IMR-90 (cell line): Measurements from ENCODE around the gene SYNE1. TPM values are rescaled to one million over a fixed set of nuclear protein-coding genes. Genes with fewer than 3 reads are reported as not detected.

ENCODE experiments used
- ATAC-seq: fragments of 200-7000 bp; cut with Tn5 transposase; 2 replicates; pipeline ENCODE4 v1.9.1; 2020; ENCODE audit warnings: low read depth, mild to moderate bottlenecking, moderate library complexity
- BruUV-seq: library from RNA; stranded (reverse); fragments of 400-500 nt; replicated peaks from 2 replicates; lab custom pipeline; 2021; lab: Mats Ljungman, UMichigan
- CTCF ChIA-PET: fragments of 300-600 bp; formaldehyde crosslinking; extraction: SDS; loops from one replicate; lab custom pipeline; 2021; ENCODE audit warnings: antibody characterized with exemption; lab: Yijun Ruan, JAX
- POLR2A ChIA-PET: fragments of 300-600 bp; sonication (Branson Sonifier 250); formaldehyde crosslinking; loops from one replicate; lab custom pipeline; 2022; ENCODE audit warnings: antibody characterized with exemption; ENCODE audit not compliant: unreplicated experiment; lab: Charles Lee
- DNase-seq: peaks from one replicate; pipeline ENCODE4 v3.0.0; 2013
- H2AFZ ChIP-seq: replicated peaks from 2 replicates; pipeline ENCODE3; 2013; ENCODE audit warnings: low read length, mild to moderate bottlenecking; ENCODE audit not compliant: poor library complexity
- H2AK5ac ChIP-seq: 2 replicates; pipeline ENCODE4 v1.6.1; 2013; ENCODE audit warnings: low read depth, low read length, inconsistent platforms
- H2AK9ac ChIP-seq: replicated peaks from 2 replicates; pipeline ENCODE3; 2013; ENCODE audit warnings: mild to moderate bottlenecking, low read depth, low read length, moderate library complexity; ENCODE audit not compliant: poor library complexity
- H2BK120ac ChIP-seq: 2 replicates; pipeline ENCODE4 v1.6.1; 2013; ENCODE audit warnings: low read depth, low read length, inconsistent platforms
- H2BK15ac ChIP-seq: 3 replicates; pipeline ENCODE4 v1.6.1; 2013; ENCODE audit warnings: low read depth, low read length, inconsistent platforms
- H2BK20ac ChIP-seq: 2 replicates; pipeline ENCODE4 v1.6.1; 2013; ENCODE audit warnings: low read depth, mild to moderate bottlenecking, inconsistent platforms, low read length, moderate library complexity
- H2BK5ac ChIP-seq: 2 replicates; pipeline ENCODE4 v1.6.1; 2013; ENCODE audit warnings: mild to moderate bottlenecking, low read depth, low read length, inconsistent platforms; ENCODE audit not compliant: poor library complexity, severe bottlenecking
- H3K14ac ChIP-seq: replicated peaks from 2 replicates; pipeline ENCODE4 v1.6.1; 2013; ENCODE audit warnings: low read depth, low read length, inconsistent platforms
- H3K18ac ChIP-seq: 2 replicates; pipeline ENCODE4 v1.6.1; 2013; ENCODE audit warnings: low read depth, low read length, control low read depth
- H3K23ac ChIP-seq: 2 replicates; pipeline ENCODE4 v1.6.1; 2013; ENCODE audit warnings: low read depth, low read length, inconsistent platforms
- H3K27ac ChIP-seq: 2 replicates; pipeline ENCODE4 v1.5.1; 2013; ENCODE audit warnings: mild to moderate bottlenecking, control low read depth, low read length; ENCODE audit not compliant: insufficient read depth
- H3K27me3 ChIP-seq: 2 replicates; pipeline ENCODE4 v1.6.1; 2013; ENCODE audit warnings: low read length; ENCODE audit not compliant: control insufficient read depth, insufficient read depth
- H3K36me3 ChIP-seq: 2 replicates; pipeline ENCODE4 v1.6.1; 2013; ENCODE audit warnings: low read length, mixed read lengths; ENCODE audit not compliant: control insufficient read depth, insufficient read depth
- H3K4ac ChIP-seq: 2 replicates; pipeline ENCODE4 v1.6.1; 2013; ENCODE audit warnings: low read depth, low read length, inconsistent platforms
- H3K4me1 ChIP-seq: 2 replicates; pipeline ENCODE4 v1.6.1; 2013; ENCODE audit warnings: low read length, mixed read lengths; ENCODE audit not compliant: control insufficient read depth, insufficient read depth
- H3K4me2 ChIP-seq: 2 replicates; pipeline ENCODE4 v1.6.1; 2013; ENCODE audit warnings: low read depth, mild to moderate bottlenecking, control low read depth, low read length, moderate library complexity
- H3K4me3 ChIP-seq: 2 replicates; pipeline ENCODE4 v1.5.1; 2013; ENCODE audit warnings: low read depth, mild to moderate bottlenecking, control low read depth, low read length, moderate library complexity; ENCODE audit not compliant: insufficient read depth
- H3K56ac ChIP-seq: 2 replicates; pipeline ENCODE4 v1.6.1; 2013; ENCODE audit warnings: low read length, inconsistent platforms; ENCODE audit not compliant: insufficient read depth; ENCODE audit errors: extremely low read depth
- H3K79me1 ChIP-seq, 2 experiments: 2 replicates each; pipeline ENCODE4 v1.6.1; 2013; ENCODE audit warnings: low read length in 2 of 2, inconsistent platforms in 1 of 2, low read depth in 1 of 2
- H3K9ac ChIP-seq: 2 replicates; pipeline ENCODE4 v1.6.1; 2013; ENCODE audit warnings: low read depth, low read length, control low read depth
- H3K9me1 ChIP-seq: 2 replicates; pipeline ENCODE4 v1.6.1; 2013; ENCODE audit warnings: low read length, inconsistent platforms; ENCODE audit not compliant: insufficient read depth
- H3K9me3 ChIP-seq: 2 replicates; pipeline ENCODE4 v1.6.1; 2013; ENCODE audit warnings: low read length; ENCODE audit not compliant: control insufficient read depth, insufficient read depth
- H4K20me1 ChIP-seq: 2 replicates; pipeline ENCODE4 v1.6.1; 2013; ENCODE audit warnings: low read length, inconsistent platforms; ENCODE audit not compliant: insufficient read depth
- H4K5ac ChIP-seq: 2 replicates; pipeline ENCODE4 v1.6.1; 2013; ENCODE audit warnings: mild to moderate bottlenecking, low read depth, low read length, control low read depth
- H4K8ac ChIP-seq, 2 experiments: 2 replicates each; pipeline ENCODE4 v1.6.1; 2013; ENCODE audit warnings: low read depth in 2 of 2, low read length in 2 of 2, control low read depth in 1 of 2, inconsistent platforms in 1 of 2
- H4K91ac ChIP-seq: 2 replicates; pipeline ENCODE4 v1.6.1; 2013; ENCODE audit warnings: low read depth, low read length, inconsistent platforms; ENCODE audit not compliant: insufficient read depth
- CEBPB ChIP-seq: IDR thresholded peaks from 2 replicates; pipeline ENCODE4 v1.6.1; 2012; ENCODE audit warnings: low read depth, low read length, improper control_type of control experiment
- CHD1 ChIP-seq: IDR thresholded peaks from 2 replicates; pipeline ENCODE4 v1.6.1; 2012; ENCODE audit warnings: low read depth, low read length, improper control_type of control experiment
- MAZ ChIP-seq: IDR thresholded peaks from 2 replicates; pipeline ENCODE4 v1.6.1; 2012; ENCODE audit warnings: low read depth, mild to moderate bottlenecking, low read length, improper control_type of control experiment, moderate library complexity, borderline replicate concordance
- POLR2A ChIP-seq: IDR thresholded peaks from 2 replicates; pipeline ENCODE4 v1.6.1; 2012; ENCODE audit warnings: mild to moderate bottlenecking, low read depth, low read length
- RAD21 ChIP-seq: IDR thresholded peaks from 2 replicates; pipeline ENCODE4 v1.6.1; 2012; ENCODE audit warnings: low read length, improper control_type of control experiment
- WGBS, 2 experiments: methylation state at CpG; one replicate each; pipeline versions ENCODE4 v1.1.5 to v1.1.7; 2013; ENCODE audit warnings: missing lambda C conversion rate in 2 of 2; ENCODE audit not compliant: insufficient read length in 1 of 2; ENCODE audit errors: extremely low coverage in 2 of 2; 5-methylcytosine and 5-hydroxymethylcytosine counted together
- dilution Hi-C: fragments of 300-500 bp; cut with HindIII; formaldehyde crosslinking; loops from one replicate; pipeline ENCODE4 v1.14.3; 2018; ENCODE audit warnings: low sequenced_read_pairs; ENCODE audit not compliant: unreplicated experiment
- in situ Hi-C: fragments of 300-500 bp; cut with MboI; formaldehyde crosslinking; loops from 3 replicates; pipeline ENCODE4 v1.14.3; 2019; ENCODE audit warnings: low sequenced_read_pairs, inconsistent platforms, mixed read lengths
- intact Hi-C: fragments of 100-400 bp; cut with micrococcal nuclease; formaldehyde crosslinking; loops from 2 replicates; pipeline ENCODE4 v1.10.0; 2022
- polyA plus RNA-seq, 3 experiments: library from polyadenylated mRNA; depleted of rRNA; stranded (reverse); fragments of >200 nt; gene quantifications; 2 replicates each; pipeline ENCODE4 v1.2.3, GENCODE V29; 2012; ENCODE audit warnings: low replicate concordance in 1 of 3
- total RNA-seq: library from RNA; depleted of rRNA; stranded (reverse); fragments of >200 nt; gene quantifications from 2 replicates; pipeline ENCODE4 v1.2.3, GENCODE V29; 2012
- TF ChIP-seq, protein P1 (sequence below): conservative IDR thresholded peaks from 2 replicates; pipeline ENCODE4 v1.5.1; 2012; ENCODE audit warnings: mild to moderate bottlenecking, low read depth, low read length, improper control_type of control experiment

SYNE1 gene
- total and polyA plus RNA-seq, 2 of the 4 experiments (the other 2 are of a cell fraction): 34.1 to 159 TPM

DNA sequence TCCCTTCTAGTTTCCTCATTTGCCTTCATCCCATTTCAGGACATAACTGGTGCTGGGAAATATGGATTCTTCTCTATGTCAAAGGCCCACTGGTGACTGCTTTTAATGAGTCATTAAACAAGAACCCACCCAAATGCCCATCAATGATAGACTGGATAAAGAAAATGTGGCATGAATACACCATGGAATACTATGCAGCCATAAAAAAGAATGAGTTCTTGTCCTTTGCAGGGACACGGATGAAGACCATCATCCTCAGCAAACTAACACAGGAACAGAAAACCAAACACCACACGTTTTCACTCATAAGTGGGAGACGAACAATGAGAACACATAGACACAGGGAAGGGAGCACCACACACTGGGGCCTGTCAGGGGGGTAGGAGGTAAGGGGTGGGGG lies 518.9 kb downstream of the SYNE1 start:
- dilution Hi-C loops: no loop called here
- H3K9ac ChIP-seq: no peak overlapping the region
- POLR2A ChIA-PET: no interaction called here

More for the DNA sequence above, 518.9 kb downstream of the SYNE1 start:
- H2AFZ ChIP-seq: no peak overlapping the region
- no peak overlapping the region for H2AK5ac ChIP-seq
- no peaks in the 10 kb centered on the region for H3K79me1 ChIP-seq
- no peaks in the 10 kb centered on the region for H3K9me1 ChIP-seq
- peaks cover 20% of the 10 kb centered on the region for H3K36me3 ChIP-seq
- in situ Hi-C loops: no loop called here
- no peak overlapping the region for H4K5ac ChIP-seq
- H2BK5ac ChIP-seq: no peak overlapping the region
- H3K56ac ChIP-seq: no peak overlapping the region
- no peak overlapping the region for H3K4me3 ChIP-seq
- DNase-seq: no peak
- no peak overlapping the region for H3K4me2 ChIP-seq
- H3K14ac ChIP-seq: no peak overlapping the region
- intact Hi-C loops: no loop called here
- H3K27ac ChIP-seq: no peak overlapping the region
- H3K23ac ChIP-seq: no peak overlapping the region
- no peak overlapping the region for H2BK20ac ChIP-seq
- H3K27me3 ChIP-seq: no peaks in the 10 kb centered on the region
- no peak overlapping the region for H3K18ac ChIP-seq
- no peak overlapping the region for H4K8ac ChIP-seq
- no peak overlapping the region for H3K4ac ChIP-seq
- no peak for ATAC-seq
- CTCF ChIA-PET: no interaction called here
- WGBS, 2 experiments: no CpG with 5 or more reads among the region's 3 CpGs
- no peak overlapping the region for H2BK15ac ChIP-seq
- no TSS peak for BruUV-seq
- H3K4me1 ChIP-seq: no peaks in the 10 kb centered on the region
- H4K20me1 ChIP-seq: no peaks in the 10 kb centered on the region
- no peak overlapping the region for H4K91ac ChIP-seq
- TF ChIP-seq CHD1: no peak
- no peak for TF ChIP-seq RAD21
- TF ChIP-seq CEBPB: no peak
- TF ChIP-seq, protein P1, sequence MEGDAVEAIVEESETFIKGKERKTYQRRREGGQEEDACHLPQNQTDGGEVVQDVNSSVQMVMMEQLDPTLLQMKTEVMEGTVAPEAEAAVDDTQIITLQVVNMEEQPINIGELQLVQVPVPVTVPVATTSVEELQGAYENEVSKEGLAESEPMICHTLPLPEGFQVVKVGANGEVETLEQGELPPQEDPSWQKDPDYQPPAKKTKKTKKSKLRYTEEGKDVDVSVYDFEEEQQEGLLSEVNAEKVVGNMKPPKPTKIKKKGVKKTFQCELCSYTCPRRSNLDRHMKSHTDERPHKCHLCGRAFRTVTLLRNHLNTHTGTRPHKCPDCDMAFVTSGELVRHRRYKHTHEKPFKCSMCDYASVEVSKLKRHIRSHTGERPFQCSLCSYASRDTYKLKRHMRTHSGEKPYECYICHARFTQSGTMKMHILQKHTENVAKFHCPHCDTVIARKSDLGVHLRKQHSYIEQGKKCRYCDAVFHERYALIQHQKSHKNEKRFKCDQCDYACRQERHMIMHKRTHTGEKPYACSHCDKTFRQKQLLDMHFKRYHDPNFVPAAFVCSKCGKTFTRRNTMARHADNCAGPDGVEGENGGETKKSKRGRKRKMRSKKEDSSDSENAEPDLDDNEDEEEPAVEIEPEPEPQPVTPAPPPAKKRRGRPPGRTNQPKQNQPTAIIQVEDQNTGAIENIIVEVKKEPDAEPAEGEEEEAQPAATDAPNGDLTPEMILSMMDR: no peak
- TF ChIP-seq POLR2A: no peak
- no peak for TF ChIP-seq MAZ
- H2AK9ac ChIP-seq: no peak overlapping the region
- H3K9me3 ChIP-seq: no peaks in the 10 kb centered on the region
- no peak overlapping the region for H2BK120ac ChIP-seq
